Measurements from ENCODE around the gene SLC35F2. TPM values are rescaled to one million over a fixed set of nuclear protein-coding genes. Genes with fewer than 3 reads are reported as not detected.
"Not testable (repeated sequence)": the region's sequence is repeated elsewhere in the genome, so short reads cannot be mapped to it uniquely, and the experiment has no call there.

SLC35F2 gene, protein sequence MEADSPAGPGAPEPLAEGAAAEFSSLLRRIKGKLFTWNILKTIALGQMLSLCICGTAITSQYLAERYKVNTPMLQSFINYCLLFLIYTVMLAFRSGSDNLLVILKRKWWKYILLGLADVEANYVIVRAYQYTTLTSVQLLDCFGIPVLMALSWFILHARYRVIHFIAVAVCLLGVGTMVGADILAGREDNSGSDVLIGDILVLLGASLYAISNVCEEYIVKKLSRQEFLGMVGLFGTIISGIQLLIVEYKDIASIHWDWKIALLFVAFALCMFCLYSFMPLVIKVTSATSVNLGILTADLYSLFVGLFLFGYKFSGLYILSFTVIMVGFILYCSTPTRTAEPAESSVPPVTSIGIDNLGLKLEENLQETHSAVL
- total RNA-seq (6.8 TPM), polyA plus RNA-seq (9.6 TPM)
- long read RNA-seq, donor 1, result 0 reads
- long read RNA-seq, donor 2, result 0 reads
- long read RNA-seq, donor 3, partial matches to known transcripts, result 0 of 2 reads
- long read RNA-seq, donor 3, other reads (novel, unspliced or antisense), result 0 of 2 reads
- long read RNA-seq, donor 4, partial matches to known transcripts, result 0 of 2 reads
- long read RNA-seq, donor 4, other reads (novel, unspliced or antisense), result 0 of 2 reads
- long read RNA-seq, donor 5, partial matches to known transcripts, result 169 of 170 reads
- long read RNA-seq, donor 5, other reads (novel, unspliced or antisense), result 0 of 170 reads
- long read RNA-seq, donor 6, partial matches to known transcripts, result 0 of 1 reads
- long read RNA-seq, donor 6, other reads (novel, unspliced or antisense), result 0 of 1 reads
- long read RNA-seq, donor 7, partial matches to known transcripts, result 0 of 2 reads
- long read RNA-seq, donor 7, other reads (novel, unspliced or antisense), result 0 of 2 reads
- long read RNA-seq, donor 8, partial matches to known transcripts, result 0 of 2 reads
- long read RNA-seq, donor 8, other reads (novel, unspliced or antisense), result 0 of 2 reads
- long read RNA-seq, donor 9, partial matches to known transcripts, result 0 of 2 reads
- long read RNA-seq, donor 9, other reads (novel, unspliced or antisense), result 0 of 2 reads
- long read RNA-seq, donor 10, partial matches to known transcripts, result 0 of 2 reads
- long read RNA-seq, donor 10, other reads (novel, unspliced or antisense), result 0 of 2 reads

DNA sequence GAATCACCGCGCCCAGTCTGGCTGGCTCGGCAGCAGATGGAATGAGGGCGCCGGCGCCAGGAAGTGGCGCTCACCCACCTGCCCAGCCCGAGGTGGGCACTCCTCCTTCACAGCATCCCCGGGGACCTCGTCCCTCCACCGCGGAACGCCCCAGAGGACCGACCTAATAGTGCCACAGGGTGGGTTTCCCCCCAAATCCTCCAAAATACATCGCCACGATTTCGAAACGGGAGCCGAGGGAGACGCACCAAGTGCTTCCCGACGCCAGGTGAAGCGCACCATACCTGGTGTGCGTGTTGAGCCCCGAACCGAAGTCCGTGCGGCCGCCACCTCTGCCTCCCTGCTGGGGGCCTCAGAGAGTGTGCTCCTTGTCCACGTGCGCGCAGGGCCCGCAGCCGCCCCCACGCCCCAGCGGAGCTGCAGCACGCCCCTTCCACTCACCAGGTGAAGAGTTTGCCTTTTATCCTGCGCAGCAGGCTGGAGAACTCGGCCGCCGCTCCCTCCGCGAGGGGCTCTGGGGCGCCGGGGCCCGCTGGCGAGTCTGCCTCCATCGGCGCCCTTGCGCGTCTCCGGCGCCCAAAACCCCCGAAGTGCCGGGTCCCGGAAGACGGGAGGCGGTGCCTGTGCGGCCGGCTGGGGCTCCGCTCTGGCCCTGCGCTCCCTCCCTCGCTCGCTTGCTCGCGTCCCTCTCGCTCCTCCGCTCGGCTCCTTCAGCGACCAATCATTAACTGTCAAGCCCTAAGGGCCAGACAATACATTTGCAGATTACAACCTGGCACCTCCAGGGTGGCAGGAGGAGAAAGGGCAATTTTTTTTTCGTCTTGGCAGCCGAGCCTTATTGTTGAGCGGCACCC, at the start of gene SLC35F2:
SLC35F2 (minus strand) TSS at position 571 of the 854 bp plus-strand sequence; CDS start at position 551, 20 bp downstream.
- Histone ChIP-seq H3K4me1 (ENCODE audit: control insufficient read depth in 2 of 2, insufficient read depth in 2 of 2, low read length in 2 of 2) (peaks cover 6 to 17% of the 10 kb centered on the region in 2 donors), H3K4me3 (ENCODE audit: low read length in 2 of 2) (peak within 1 kb of the TSS; percentile 54 to 55), H3K27ac (ENCODE audit: low read depth in 1 of 2, low read length in 1 of 2) (peak within 1 kb of the TSS; percentile 17 to 61), H3K9me3 (ENCODE audit: control insufficient read depth in 2 of 2, insufficient read depth in 1 of 2, low read length in 1 of 2) (no peaks in the 10 kb centered on the region), H3K27me3 (ENCODE audit: control insufficient read depth in 2 of 2, insufficient read depth in 1 of 2, low read length in 1 of 2) (peaks cover 7 to 37% of the 10 kb centered on the region in 2 donors), H3K36me3 (ENCODE audit: control insufficient read depth in 2 of 2, insufficient read depth in 2 of 2, low read length in 1 of 2) (no peaks in the 10 kb centered on the region)
- WGBS, result under 1% methylated on average over 73 of the region's 73 CpGs
- peak in 5 of 9 donors; percentile 8 to 58 (median 26) for DNase-seq (ENCODE audit: low read depth in 6 of 9, low spot score in 9 of 9)

DNA sequence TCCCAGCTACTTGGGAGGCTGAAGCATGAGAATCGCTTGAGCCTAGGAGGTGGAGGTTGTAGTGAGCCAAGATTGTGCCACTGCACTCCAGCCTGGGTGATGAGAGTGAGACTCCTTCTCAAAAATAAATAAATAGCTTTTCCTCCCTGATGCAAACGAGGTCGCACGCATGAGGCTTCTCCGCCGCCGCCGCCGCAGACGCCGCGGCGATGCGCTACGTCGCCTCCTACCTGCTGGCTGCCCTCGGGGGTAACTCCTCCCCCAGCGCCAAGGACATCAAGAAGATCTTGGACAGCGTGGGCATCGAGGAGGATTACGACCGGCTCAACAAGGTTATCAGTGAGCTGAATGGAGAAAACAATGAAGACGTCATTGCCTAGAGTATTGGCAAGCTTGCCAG, 49.6 kb upstream of the SLC35F2 start:
- Histone ChIP-seq H3K36me3 (ENCODE audit: control insufficient read depth in 2 of 2, insufficient read depth in 2 of 2, low read length in 1 of 2) (no peaks in the 10 kb centered on the region), H3K9me3 (ENCODE audit: control insufficient read depth in 2 of 2, insufficient read depth in 1 of 2, low read length in 1 of 2) (no peaks in the 10 kb centered on the region), H3K27me3 (ENCODE audit: control insufficient read depth in 2 of 2, insufficient read depth in 1 of 2, low read length in 1 of 2) (peaks cover 0 to 4% of the 10 kb centered on the region in 2 donors), H3K27ac (ENCODE audit: low read depth in 1 of 2, low read length in 1 of 2) (no peak overlapping the region), H3K4me1 (ENCODE audit: control insufficient read depth in 2 of 2, insufficient read depth in 2 of 2, low read length in 2 of 2) (no peaks in the 10 kb centered on the region), H3K4me3 (ENCODE audit: low read length in 2 of 2) (no peak overlapping the region)
- no peak for DNase-seq (ENCODE audit: low read depth in 6 of 9, low spot score in 9 of 9)
- 82% methylated on average over 23 of the region's 23 CpGs for WGBS

DNA sequence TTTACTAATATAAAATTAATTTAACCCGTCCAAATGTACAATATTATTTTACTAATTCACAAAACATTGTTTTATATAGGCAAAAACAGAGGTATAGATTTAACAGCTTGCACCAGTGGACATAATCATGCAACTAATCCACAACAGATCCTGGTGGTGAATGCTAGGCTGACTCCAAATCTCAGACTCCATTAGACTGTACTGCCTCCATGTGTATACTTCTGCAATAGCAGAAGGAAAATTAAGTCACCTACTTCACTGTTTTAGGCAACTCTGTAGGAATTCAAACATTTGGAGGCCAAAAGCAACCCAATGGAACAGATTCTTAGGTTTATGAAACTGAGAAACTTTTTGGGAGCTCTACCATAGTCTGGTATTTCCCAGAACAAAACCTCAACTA, 39.7 kb upstream of the SLC35F2 start:
- H3K4me3 ChIP-seq (ENCODE audit: low read length in 2 of 2), result no peak overlapping the region
- DNase-seq (ENCODE audit: low read depth in 6 of 9, low spot score in 9 of 9), result no peak
- 54% methylated on average over 1 of the region's 1 CpG for WGBS

DNA sequence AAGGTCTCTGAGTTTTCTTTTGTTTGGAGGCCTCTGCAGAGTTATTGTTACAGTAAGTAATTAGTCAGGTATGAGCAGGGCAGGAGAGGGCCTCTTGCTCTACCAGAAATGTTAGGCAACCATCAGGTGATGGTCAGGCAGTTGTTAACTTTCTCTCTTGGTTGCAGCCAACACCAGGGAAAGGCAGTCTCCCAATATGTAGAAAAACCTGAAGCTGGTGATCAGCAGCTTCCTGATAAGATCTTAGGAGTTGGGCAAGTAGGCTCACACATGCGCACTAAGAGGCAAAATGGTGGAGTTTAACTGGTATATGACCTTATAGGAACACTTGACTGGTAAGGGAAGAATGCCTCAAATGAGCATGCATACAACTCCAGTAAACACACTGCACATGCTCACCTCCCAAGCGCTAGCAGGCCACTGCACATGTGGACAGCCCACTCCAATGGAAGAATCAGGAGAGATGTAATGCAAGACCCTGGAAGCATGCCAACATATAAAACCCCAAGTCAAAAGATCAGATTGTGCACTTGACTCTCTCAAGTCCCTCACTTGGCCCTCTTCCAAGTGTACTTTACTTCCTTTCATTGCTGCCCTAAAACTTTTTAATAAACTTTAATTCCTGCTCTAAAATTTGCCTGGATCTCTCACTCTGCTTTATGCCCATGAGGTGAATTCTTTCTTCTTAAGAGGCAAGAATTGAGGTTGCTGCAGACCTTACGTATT, 23.7 kb upstream of the SLC35F2 start:
- no peak overlapping the region for H3K27ac ChIP-seq (ENCODE audit: low read depth in 1 of 2, low read length in 1 of 2)
- no peaks in the 10 kb centered on the region for H3K36me3 ChIP-seq (ENCODE audit: control insufficient read depth in 2 of 2, insufficient read depth in 2 of 2, low read length in 1 of 2)
- DNase-seq (ENCODE audit: low read depth in 6 of 9, low spot score in 9 of 9), result no peak
- 97% methylated on average over 3 of the region's 3 CpGs for WGBS
- H3K4me3 ChIP-seq (ENCODE audit: low read length in 2 of 2), result no peak overlapping the region
- no peaks in the 10 kb centered on the region for H3K4me1 ChIP-seq (ENCODE audit: control insufficient read depth in 2 of 2, insufficient read depth in 2 of 2, low read length in 2 of 2)
- no peaks in the 10 kb centered on the region for H3K9me3 ChIP-seq (ENCODE audit: control insufficient read depth in 2 of 2, insufficient read depth in 1 of 2, low read length in 1 of 2)
- no peaks in the 10 kb centered on the region for H3K27me3 ChIP-seq (ENCODE audit: control insufficient read depth in 2 of 2, insufficient read depth in 1 of 2, low read length in 1 of 2)

More for the DNA sequence above, 39.7 kb upstream of the SLC35F2 start:
- no peaks in the 10 kb centered on the region for H3K36me3 ChIP-seq (ENCODE audit: control insufficient read depth in 2 of 2, insufficient read depth in 2 of 2, low read length in 1 of 2)
- H3K4me1 ChIP-seq (ENCODE audit: control insufficient read depth in 2 of 2, insufficient read depth in 2 of 2, low read length in 2 of 2), result no peaks in the 10 kb centered on the region
- H3K9me3 ChIP-seq (ENCODE audit: control insufficient read depth in 2 of 2, insufficient read depth in 1 of 2, low read length in 1 of 2), result no peaks in the 10 kb centered on the region
- H3K27ac ChIP-seq (ENCODE audit: low read depth in 1 of 2, low read length in 1 of 2), result no peak overlapping the region
- H3K27me3 ChIP-seq (ENCODE audit: control insufficient read depth in 2 of 2, insufficient read depth in 1 of 2, low read length in 1 of 2), result no peaks in the 10 kb centered on the region

DNA sequence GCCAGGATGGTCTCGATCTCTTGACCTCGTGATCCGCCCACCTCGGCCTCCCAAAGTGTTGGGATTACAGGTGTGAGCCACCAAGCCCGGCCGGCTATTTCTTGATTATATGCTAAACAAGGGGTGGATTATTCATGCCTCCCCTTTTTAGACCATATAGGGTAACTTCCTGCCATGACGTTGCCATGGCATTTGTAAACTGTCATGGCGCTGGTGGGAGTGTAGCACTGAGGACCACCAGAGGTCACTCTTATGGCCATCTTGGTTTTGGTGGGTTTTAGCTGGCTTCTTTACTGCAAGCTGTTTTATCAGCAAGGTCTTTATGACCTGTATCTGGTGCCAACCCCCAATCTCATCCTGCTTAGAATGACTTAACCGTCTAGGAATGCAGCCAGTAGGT, 22.9 kb upstream of the SLC35F2 start:
- H3K4me1 ChIP-seq (ENCODE audit: control insufficient read depth in 2 of 2, insufficient read depth in 2 of 2, low read length in 2 of 2), result not testable (repeated sequence)

DNA sequence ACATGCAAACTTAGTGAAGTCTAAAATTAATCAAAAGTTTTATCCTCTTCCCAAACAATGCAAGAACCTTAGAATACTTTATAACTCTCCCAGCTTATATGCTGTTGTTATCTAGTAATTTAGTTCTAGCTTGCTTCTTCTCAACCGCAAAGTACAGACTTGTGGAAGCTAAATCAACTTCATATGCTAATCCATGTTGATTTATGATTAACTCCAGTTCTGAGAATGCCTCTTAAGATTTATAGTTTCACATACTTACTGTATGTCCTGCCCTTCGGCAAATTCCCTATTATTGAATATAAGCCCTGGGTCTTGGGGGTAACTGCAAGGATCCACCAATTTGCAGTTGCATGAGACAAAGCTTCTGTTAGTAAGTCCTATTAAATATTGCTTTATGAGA, 17.6 kb upstream of the SLC35F2 start:
- Histone ChIP-seq H3K27me3 (ENCODE audit: control insufficient read depth in 2 of 2, insufficient read depth in 1 of 2, low read length in 1 of 2) (no peaks in the 10 kb centered on the region), H3K4me3 (ENCODE audit: low read length in 2 of 2) (no peak overlapping the region), H3K36me3 (ENCODE audit: control insufficient read depth in 2 of 2, insufficient read depth in 2 of 2, low read length in 1 of 2) (no peaks in the 10 kb centered on the region), H3K9me3 (ENCODE audit: control insufficient read depth in 2 of 2, insufficient read depth in 1 of 2, low read length in 1 of 2) (no peaks in the 10 kb centered on the region), H3K4me1 (ENCODE audit: control insufficient read depth in 2 of 2, insufficient read depth in 2 of 2, low read length in 2 of 2) (no peaks in the 10 kb centered on the region), H3K27ac (ENCODE audit: low read depth in 1 of 2, low read length in 1 of 2) (no peak overlapping the region)
- 97% methylated on average over 2 of the region's 2 CpGs for WGBS
- no peak for DNase-seq (ENCODE audit: low read depth in 6 of 9, low spot score in 9 of 9)

More for the DNA sequence above, 22.9 kb upstream of the SLC35F2 start:
- not testable (repeated sequence) for H3K9me3 ChIP-seq (ENCODE audit: control insufficient read depth in 2 of 2, insufficient read depth in 1 of 2, low read length in 1 of 2); H3K27me3 ChIP-seq (ENCODE audit: control insufficient read depth in 2 of 2, insufficient read depth in 1 of 2, low read length in 1 of 2); DNase-seq (ENCODE audit: low read depth in 6 of 9, low spot score in 9 of 9); H3K4me3 ChIP-seq (ENCODE audit: low read length in 2 of 2); H3K36me3 ChIP-seq (ENCODE audit: control insufficient read depth in 2 of 2, insufficient read depth in 2 of 2, low read length in 1 of 2); H3K27ac ChIP-seq (ENCODE audit: low read depth in 1 of 2, low read length in 1 of 2)
- 97% methylated on average over 9 of the region's 9 CpGs for WGBS

DNA sequence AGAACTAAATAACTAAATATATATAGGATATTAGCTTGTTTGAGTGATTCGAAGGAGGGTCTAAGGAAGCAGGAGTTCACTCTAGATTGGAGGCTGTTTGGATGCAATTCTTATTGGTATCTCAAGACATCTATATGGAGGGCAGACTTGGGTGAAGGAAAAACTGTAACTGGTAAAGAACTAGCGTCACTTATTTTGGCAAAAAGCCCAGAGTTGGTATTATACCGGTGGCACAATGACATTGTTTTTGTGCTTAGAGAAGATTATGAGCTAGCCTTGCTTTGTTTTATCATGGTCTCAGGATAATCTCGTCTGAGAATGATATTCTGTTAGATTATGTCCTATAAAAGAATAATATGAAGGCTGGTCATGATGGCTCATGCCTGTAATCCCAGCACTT, 6.0 kb upstream of the SLC35F2 start:
- Histone ChIP-seq H3K27ac (ENCODE audit: low read depth in 1 of 2, low read length in 1 of 2) (no peak overlapping the region), H3K36me3 (ENCODE audit: control insufficient read depth in 2 of 2, insufficient read depth in 2 of 2, low read length in 1 of 2) (no peaks in the 10 kb centered on the region), H3K4me3 (ENCODE audit: low read length in 2 of 2) (no peak overlapping the region), H3K27me3 (ENCODE audit: control insufficient read depth in 2 of 2, insufficient read depth in 1 of 2, low read length in 1 of 2) (peaks cover 0 to 13% of the 10 kb centered on the region in 2 donors), H3K4me1 (ENCODE audit: control insufficient read depth in 2 of 2, insufficient read depth in 2 of 2, low read length in 2 of 2) (peaks cover 0 to 3% of the 10 kb centered on the region in 2 donors), H3K9me3 (ENCODE audit: control insufficient read depth in 2 of 2, insufficient read depth in 1 of 2, low read length in 1 of 2) (no peaks in the 10 kb centered on the region)
- no peak for DNase-seq (ENCODE audit: low read depth in 6 of 9, low spot score in 9 of 9)
- 52% methylated on average over 4 of the region's 4 CpGs for WGBS

DNA sequence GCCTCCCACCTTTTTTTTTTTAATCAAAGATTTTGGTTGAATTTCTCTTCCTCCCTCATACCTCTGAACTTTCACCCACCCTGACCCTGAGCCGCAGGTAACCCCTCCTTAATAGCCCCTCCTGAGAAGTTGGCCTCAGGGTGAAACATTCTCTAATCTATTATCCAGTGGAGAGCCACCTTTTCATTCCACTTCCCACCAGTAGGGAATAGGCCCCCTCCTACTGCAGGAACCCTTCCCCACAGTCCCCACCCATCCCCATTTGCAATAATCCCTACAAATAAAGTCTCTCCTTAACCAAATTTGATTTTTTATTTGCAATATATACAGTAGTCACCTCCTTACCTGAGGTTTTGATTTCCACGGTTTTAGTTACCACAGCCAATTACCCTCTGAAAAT, 2.1 kb upstream of the SLC35F2 start:
- Histone ChIP-seq H3K27ac (ENCODE audit: low read depth in 1 of 2, low read length in 1 of 2) (no peak overlapping the region), H3K9me3 (ENCODE audit: control insufficient read depth in 2 of 2, insufficient read depth in 1 of 2, low read length in 1 of 2) (no peaks in the 10 kb centered on the region), H3K27me3 (ENCODE audit: control insufficient read depth in 2 of 2, insufficient read depth in 1 of 2, low read length in 1 of 2) (peaks cover 7 to 37% of the 10 kb centered on the region in 2 donors), H3K4me1 (ENCODE audit: control insufficient read depth in 2 of 2, insufficient read depth in 2 of 2, low read length in 2 of 2) (peaks cover 6 to 17% of the 10 kb centered on the region in 2 donors), H3K4me3 (ENCODE audit: low read length in 2 of 2) (no peak overlapping the region), H3K36me3 (ENCODE audit: control insufficient read depth in 2 of 2, insufficient read depth in 2 of 2, low read length in 1 of 2) (no peaks in the 10 kb centered on the region)
- 93% methylated on average over 2 of the region's 2 CpGs for WGBS
- DNase-seq (ENCODE audit: low read depth in 6 of 9, low spot score in 9 of 9), result no peak

All from thymus (tissue), 14 donors.